IPS-11a (cell line): ENCODE data around the gene APIP.

ENCODE experiments used
- H3K4me3 ChIP-seq: one replicate; pipeline ENCODE4 v1.5.1; 2013; ENCODE audit warnings: low read depth, low read length, control low read depth

APIP gene

GRCh38 chr11:34844463-34845112 is 71.6 kb downstream of the APIP start:
- no peak overlapping the region for H3K4me3 ChIP-seq

- no peak overlapping the region for H3K4me3 ChIP-seq
Measured at GRCh38 chr11:34843271-34843670, 72.9 kb downstream of the APIP start.

- no peak overlapping the region for H3K4me3 ChIP-seq
Measured at GRCh38 chr11:34840736-34841386, 75.3 kb downstream of the APIP start.

- no peak overlapping the region for H3K4me3 ChIP-seq
Measured at GRCh38 chr11:34839969-34840368, 76.2 kb downstream of the APIP start.

GRCh38 chr11:34836958-34837856 is 79.0 kb downstream of the APIP start:
- no peak overlapping the region for H3K4me3 ChIP-seq

GRCh38 chr11:34833602-34834001 is 82.6 kb downstream of the APIP start:
- H3K4me3 ChIP-seq: no peak overlapping the region
